NCI-H2227 treated with DMSO at 0.1 percent for 48 hours (cell line): ENCODE measurements around the gene TTC39B.
A peak's percentile ranks its signal among the peaks of the same experiment; 100 is the strongest.
"Not testable (repeated sequence)": the region's sequence is repeated elsewhere in the genome, so short reads cannot be mapped to it uniquely, and the experiment has no call there.

ENCODE experiments used
- DNase-seq: peaks from one replicate; lab custom pipeline; 2025; lab: John Stamatoyannopoulos, UW

The TTC39B gene

GRCh38 chr9:15264918-15265317 is 42.1 kb downstream of the TTC39B start:
- no peak for DNase-seq

GRCh38 chr9:15262581-15262980 is 44.4 kb downstream of the TTC39B start:
- no peak for DNase-seq

GRCh38 chr9:15256426-15256825 is 50.6 kb downstream of the TTC39B start:
- no peak for DNase-seq

- DNase-seq, result no peak
Measured at GRCh38 chr9:15253786-15254185, 53.2 kb downstream of the TTC39B start.

- DNase-seq, result no peak
Measured at GRCh38 chr9:15253197-15253596, 53.8 kb downstream of the TTC39B start.

- DNase-seq, result peak; percentile 19
Measured at GRCh38 chr9:15249981-15250380, 57.0 kb downstream of the TTC39B start.

- no peak for DNase-seq
Measured at GRCh38 chr9:15249042-15249818, 57.8 kb downstream of the TTC39B start.

GRCh38 chr9:15248621-15249020 is 58.4 kb downstream of the TTC39B start:
- no peak for DNase-seq

- no peak for DNase-seq
Measured at GRCh38 chr9:15248081-15248480, 58.9 kb downstream of the TTC39B start.

- DNase-seq, result no peak
Measured at GRCh38 chr9:15246708-15247107, 60.3 kb downstream of the TTC39B start.

- DNase-seq, result no peak
Measured at GRCh38 chr9:15246243-15246642, 60.8 kb downstream of the TTC39B start.

- DNase-seq, result no peak
Measured at GRCh38 chr9:15244001-15244441, 63.0 kb downstream of the TTC39B start.

GRCh38 chr9:15243081-15243480 is 63.9 kb downstream of the TTC39B start:
- no peak for DNase-seq

- DNase-seq, result no peak
Measured at GRCh38 chr9:15240927-15241326, 66.1 kb downstream of the TTC39B start.

GRCh38 chr9:15239816-15240215 is 67.2 kb downstream of the TTC39B start:
- no peak for DNase-seq

- DNase-seq, result no peak
Measured at GRCh38 chr9:15238646-15239045, 68.4 kb downstream of the TTC39B start.

- DNase-seq, result no peak
Measured at GRCh38 chr9:15235658-15236057, 71.4 kb downstream of the TTC39B start.

GRCh38 chr9:15233941-15234490 is 73.0 kb downstream of the TTC39B start:
- DNase-seq, result not testable (repeated sequence)

GRCh38 chr9:15232706-15233280 is 74.2 kb downstream of the TTC39B start:
- DNase-seq, result not testable (repeated sequence)

- DNase-seq, result no peak
Measured at GRCh38 chr9:15231788-15232635, 75.0 kb downstream of the TTC39B start.

GRCh38 chr9:15229409-15229808 is 77.6 kb downstream of the TTC39B start:
- DNase-seq, result no peak

- no peak for DNase-seq
Measured at GRCh38 chr9:15227491-15227890, 79.5 kb downstream of the TTC39B start.
